Kidney (tissue), 14 donors: Measurements from ENCODE around the gene TMEM170B. TPM values are rescaled to one million over a fixed set of nuclear protein-coding genes. Genes with fewer than 3 reads are reported as not detected.

Experiments
- DNase-seq, 5 donors: peaks; one replicate each; pipeline ENCODE4 v3.0.0-alpha.2; 2013 to 2020
- FAIRE-seq: peaks from 2 replicates; lab custom pipeline; 2012; peaks lifted over from hg19 to GRCh38; lab: Jason Lieb, UNC
- H3K27ac ChIP-seq, 2 donors: one replicate each; pipeline ENCODE4 v1.7.0; 2013; ENCODE audit warnings: low read depth in 2 of 2, low read length in 2 of 2, inconsistent platforms in 1 of 2
- H3K27me3 ChIP-seq: one replicate; pipeline ENCODE4 v1.7.1; 2013; ENCODE audit warnings: low read length, inconsistent platforms; ENCODE audit not compliant: control insufficient read depth, insufficient read depth
- H3K36me3 ChIP-seq, 3 donors: one replicate each; pipeline versions ENCODE4 v1.7.0 to v1.7.1; 2013; ENCODE audit warnings: low read length in 3 of 3, control low read depth in 1 of 3, inconsistent platforms in 1 of 3; ENCODE audit not compliant: insufficient read depth in 3 of 3, control insufficient read depth in 2 of 3
- H3K4me1 ChIP-seq, 3 donors: one replicate each; pipeline versions ENCODE4 v1.7.0 to v1.7.1; 2013; ENCODE audit warnings: low read length in 3 of 3, inconsistent platforms in 1 of 3, low read depth in 1 of 3; ENCODE audit not compliant: control insufficient read depth in 2 of 3, insufficient read depth in 2 of 3
- H3K4me3 ChIP-seq, 3 donors: one replicate each; pipeline versions ENCODE4 v1.7.0 to v1.8.1; 2013; ENCODE audit warnings: low read length in 3 of 3, control low read depth in 1 of 3, inconsistent platforms in 1 of 3
- H3K9ac ChIP-seq, 3 donors: one replicate each; pipeline versions ENCODE4 v1.7.0 to v1.7.1; 2013; ENCODE audit warnings: low read length in 3 of 3, control low read depth in 1 of 3, inconsistent platforms in 1 of 3
- H3K9me3 ChIP-seq, 3 donors: one replicate each; pipeline versions ENCODE4 v1.7.0 to v1.7.1; 2013; ENCODE audit warnings: low read length in 3 of 3, control low read depth in 1 of 3, inconsistent platforms in 1 of 3; ENCODE audit not compliant: control insufficient read depth in 2 of 3, insufficient read depth in 1 of 3
- CTCF ChIP-seq: IDR thresholded peaks from 3 replicates; pipeline ENCODE4 v1.5.1; 2012; ENCODE audit warnings: mild to moderate bottlenecking, moderate library complexity, borderline replicate concordance; ENCODE audit not compliant: insufficient read depth; ENCODE audit errors: extremely low read depth
- intact Hi-C: fragments of 100-400 bp; cut with DNase I; formaldehyde crosslinking; loops from one replicate; pipeline ENCODE4 v1.11.1; 2022
- polyA plus RNA-seq: library from polyadenylated mRNA; stranded (reverse); fragments of 350-450 nt; fragmentation: Illumina TruSeq; extraction: RNeasy Lipid Tissue Mini Kit (QIAGEN cat#74804); gene quantifications from one replicate; pipeline ENCODE4 v1.2.3, GENCODE V29; 2014; ENCODE audit warnings: low read depth, low replicate concordance; ENCODE audit not compliant: insufficient read depth
- total RNA-seq: library from RNA; stranded (reverse); fragmentation: NEBNext Ultra II Directional; extraction: Animal tissue kit (Norgen Biotek cat#: 25700); gene quantifications from one replicate; pipeline ENCODE4 v1.2.1, GENCODE V29; 2021
- donor health status: control.
- donor health status: control.
- donor health status: control.
- donor health status: control.
- donor health status: control.
- donor health status: DM: yes; HTN: yes; CAD: no.
- donor health status: Normal renal cell carcinoma (clear cell type).

The TMEM170B gene
- total and polyA plus RNA-seq, 2 donors from 2014 or later, result 2.7 to 3.7 TPM

DNA sequence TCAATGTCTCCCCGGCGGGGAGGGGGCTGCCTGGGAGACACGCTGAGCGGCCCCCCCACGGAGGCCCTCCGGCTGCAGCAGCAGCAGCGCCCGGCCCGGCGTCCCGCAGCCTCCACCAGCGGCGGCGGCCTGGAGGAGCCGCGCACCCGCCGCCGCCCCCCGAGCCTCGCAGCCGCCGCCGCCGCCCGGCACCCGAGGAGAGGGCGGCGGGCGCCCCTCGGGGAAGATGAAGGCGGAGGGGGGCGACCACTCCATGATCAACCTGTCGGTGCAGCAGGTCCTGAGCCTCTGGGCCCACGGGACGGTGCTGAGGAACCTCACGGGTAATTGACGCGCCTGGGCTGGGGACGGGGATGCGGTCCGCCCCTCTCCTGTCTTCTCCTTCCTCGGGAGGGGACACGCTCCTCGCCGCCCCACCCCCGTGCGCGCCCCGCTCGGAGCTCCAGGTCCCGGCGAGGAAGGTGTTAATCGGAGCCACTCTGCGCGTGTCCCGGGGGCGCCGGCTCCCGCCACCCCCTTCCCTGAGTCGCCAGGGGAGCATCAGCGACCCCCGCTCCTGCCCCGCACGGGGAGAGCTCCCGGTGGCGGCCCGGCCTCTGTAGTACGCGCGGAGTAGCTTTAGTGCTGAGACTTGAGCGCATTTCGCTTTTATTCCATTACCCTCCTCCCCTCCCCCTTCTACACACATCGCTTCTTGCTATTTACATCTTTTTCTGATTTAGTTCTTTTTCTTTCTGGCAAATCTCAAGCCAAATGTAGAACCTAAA, 686 bp downstream of the TMEM170B start:
- peak overlapping the region; percentile 28 to 83 (median 63) for H3K9ac ChIP-seq
- H3K9me3 ChIP-seq, result no peaks in the 10 kb centered on the region
- FAIRE-seq, result no peak
- peak in 4 of 5 donors; percentile 40 to 77 (median 69) for DNase-seq
- TF ChIP-seq CTCF, result no peak
- no peaks in the 10 kb centered on the region for H3K36me3 ChIP-seq
- H3K4me1 ChIP-seq, result peaks cover 0 to 4% (median 0%) of the 10 kb centered on the region in 3 donors
- peak overlapping the region; percentile 51 to 77 for H3K27ac ChIP-seq
- peak overlapping the region; percentile 54 to 74 (median 72) for H3K4me3 ChIP-seq
- no peaks in the 10 kb centered on the region for H3K27me3 ChIP-seq
- intact Hi-C loops, result no loop called here

- FAIRE-seq, result no peak
- intact Hi-C loops, result no loop called here
These were observed 1.4 kb downstream of the TMEM170B start for GRCh38 chr6:11538819-11539468.

GRCh38 chr6:11542863-11543262, 5.3 kb downstream of the TMEM170B start:
- DNase-seq (no peak), FAIRE-seq (no peak)
- TF ChIP-seq CTCF, result no peak
- Histone ChIP-seq H3K36me3 (no peaks in the 10 kb centered on the region), H3K4me1 (no peaks in the 10 kb centered on the region), H3K27ac (no peak overlapping the region), H3K27me3 (no peaks in the 10 kb centered on the region), H3K4me3 (no peak overlapping the region), H3K9me3 (no peaks in the 10 kb centered on the region), H3K9ac (no peak overlapping the region)
- intact Hi-C loops, result no loop called here

More at GRCh38 chr6:11538819-11539468, 1.4 kb downstream of the TMEM170B start:
- H3K27ac ChIP-seq, result peak overlapping the region in 1 of 2 donors; percentile 51
- H3K27me3 ChIP-seq, result no peaks in the 10 kb centered on the region
- peak in 1 of 5 donors; percentile 61 for DNase-seq
- peaks cover 0 to 4% (median 0%) of the 10 kb centered on the region in 3 donors for H3K4me1 ChIP-seq
- H3K36me3 ChIP-seq, result no peaks in the 10 kb centered on the region
- peak overlapping the region; percentile 54 to 74 (median 72) for H3K4me3 ChIP-seq
- no peaks in the 10 kb centered on the region for H3K9me3 ChIP-seq
- TF ChIP-seq CTCF, result no peak
- H3K9ac ChIP-seq, result peak overlapping the region in 2 of 3 donors; percentile 48 to 63
